ENCODE measurements around the gene COL9A3. TPM values are rescaled to one million over a fixed set of nuclear protein-coding genes. Genes with fewer than 3 reads are reported as not detected.

COL9A3 gene
- total RNA-seq, 1 experiment from 2014 or later: 136 TPM

- H3K9me3 Mint-ChIP-seq: no peaks in the 10 kb centered on the region
- no peak overlapping the region for H3K27ac Mint-ChIP-seq
- H3K27me3 Mint-ChIP-seq (ENCODE audit: low read depth): no peaks in the 10 kb centered on the region
- CTCF ChIA-PET: no interaction called here
- POLR2A ChIA-PET: no interaction called here
- ATAC-seq: no peak
- DNase-seq (ENCODE audit: low spot score): no peak
- TF ChIP-seq IRF2 (CRISPR knock-in tag; IDR thresholded peaks at IDR 0.05; ENCODE audit: borderline replicate concordance, low read depth) (no peak), ZMAT4 (CRISPR knock-in tag; IDR thresholded peaks at IDR 0.05) (no peak), ZNF232 (CRISPR knock-in tag; IDR thresholded peaks at IDR 0.05) (no peak), SMAD4 (CRISPR knock-in tag; IDR thresholded peaks at IDR 0.05) (no peak), ATF6 (CRISPR knock-in tag; IDR thresholded peaks at IDR 0.05) (no peak), GRHL2 (CRISPR knock-in tag; IDR thresholded peaks at IDR 0.05; ENCODE audit: insufficient replicate concordance, severe bottlenecking) (no peak), JUN (CRISPR knock-in tag; IDR thresholded peaks at IDR 0.05) (no peak), MLX (CRISPR knock-in tag; IDR thresholded peaks at IDR 0.05) (no peak), ZSCAN18 (CRISPR knock-in tag; IDR thresholded peaks at IDR 0.05) (no peak), ATF1 (CRISPR knock-in tag; IDR thresholded peaks at IDR 0.05) (no peak), AR (CRISPR knock-in tag; IDR thresholded peaks at IDR 0.05) (no peak), ZNF263 (CRISPR knock-in tag; IDR thresholded peaks at IDR 0.05; ENCODE audit: low read depth) (no peak), NR1H2 (CRISPR knock-in tag; IDR thresholded peaks at IDR 0.05) (no peak), SMAD3 (CRISPR knock-in tag; IDR thresholded peaks at IDR 0.05; ENCODE audit: borderline replicate concordance) (no peak), AFF4 (CRISPR knock-in tag; IDR thresholded peaks at IDR 0.05; ENCODE audit: borderline replicate concordance) (no peak)
- TF ChIP-seq, protein P1, sequence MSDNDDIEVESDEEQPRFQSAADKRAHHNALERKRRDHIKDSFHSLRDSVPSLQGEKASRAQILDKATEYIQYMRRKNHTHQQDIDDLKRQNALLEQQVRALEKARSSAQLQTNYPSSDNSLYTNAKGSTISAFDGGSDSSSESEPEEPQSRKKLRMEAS (CRISPR knock-in tag; IDR thresholded peaks at IDR 0.05): no peak
- TF ChIP-seq, protein P2, sequence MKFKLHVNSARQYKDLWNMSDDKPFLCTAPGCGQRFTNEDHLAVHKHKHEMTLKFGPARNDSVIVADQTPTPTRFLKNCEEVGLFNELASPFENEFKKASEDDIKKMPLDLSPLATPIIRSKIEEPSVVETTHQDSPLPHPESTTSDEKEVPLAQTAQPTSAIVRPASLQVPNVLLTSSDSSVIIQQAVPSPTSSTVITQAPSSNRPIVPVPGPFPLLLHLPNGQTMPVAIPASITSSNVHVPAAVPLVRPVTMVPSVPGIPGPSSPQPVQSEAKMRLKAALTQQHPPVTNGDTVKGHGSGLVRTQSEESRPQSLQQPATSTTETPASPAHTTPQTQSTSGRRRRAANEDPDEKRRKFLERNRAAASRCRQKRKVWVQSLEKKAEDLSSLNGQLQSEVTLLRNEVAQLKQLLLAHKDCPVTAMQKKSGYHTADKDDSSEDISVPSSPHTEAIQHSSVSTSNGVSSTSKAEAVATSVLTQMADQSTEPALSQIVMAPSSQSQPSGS (CRISPR knock-in tag; IDR thresholded peaks at IDR 0.05; ENCODE audit: borderline replicate concordance, low read depth): no peak
- TF ChIP-seq, protein P3, sequence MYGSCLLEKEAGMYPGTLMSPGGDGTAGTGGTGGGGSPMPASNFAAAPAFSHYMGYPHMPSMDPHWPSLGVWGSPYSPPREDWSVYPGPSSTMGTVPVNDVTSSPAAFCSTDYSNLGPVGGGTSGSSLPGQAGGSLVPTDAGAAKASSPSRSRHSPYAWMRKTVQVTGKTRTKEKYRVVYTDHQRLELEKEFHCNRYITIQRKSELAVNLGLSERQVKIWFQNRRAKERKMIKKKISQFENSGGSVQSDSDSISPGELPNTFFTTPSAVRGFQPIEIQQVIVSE (CRISPR knock-in tag; IDR thresholded peaks at IDR 0.05; ENCODE audit: borderline replicate concordance): no peak
- TF ChIP-seq, protein P4, sequence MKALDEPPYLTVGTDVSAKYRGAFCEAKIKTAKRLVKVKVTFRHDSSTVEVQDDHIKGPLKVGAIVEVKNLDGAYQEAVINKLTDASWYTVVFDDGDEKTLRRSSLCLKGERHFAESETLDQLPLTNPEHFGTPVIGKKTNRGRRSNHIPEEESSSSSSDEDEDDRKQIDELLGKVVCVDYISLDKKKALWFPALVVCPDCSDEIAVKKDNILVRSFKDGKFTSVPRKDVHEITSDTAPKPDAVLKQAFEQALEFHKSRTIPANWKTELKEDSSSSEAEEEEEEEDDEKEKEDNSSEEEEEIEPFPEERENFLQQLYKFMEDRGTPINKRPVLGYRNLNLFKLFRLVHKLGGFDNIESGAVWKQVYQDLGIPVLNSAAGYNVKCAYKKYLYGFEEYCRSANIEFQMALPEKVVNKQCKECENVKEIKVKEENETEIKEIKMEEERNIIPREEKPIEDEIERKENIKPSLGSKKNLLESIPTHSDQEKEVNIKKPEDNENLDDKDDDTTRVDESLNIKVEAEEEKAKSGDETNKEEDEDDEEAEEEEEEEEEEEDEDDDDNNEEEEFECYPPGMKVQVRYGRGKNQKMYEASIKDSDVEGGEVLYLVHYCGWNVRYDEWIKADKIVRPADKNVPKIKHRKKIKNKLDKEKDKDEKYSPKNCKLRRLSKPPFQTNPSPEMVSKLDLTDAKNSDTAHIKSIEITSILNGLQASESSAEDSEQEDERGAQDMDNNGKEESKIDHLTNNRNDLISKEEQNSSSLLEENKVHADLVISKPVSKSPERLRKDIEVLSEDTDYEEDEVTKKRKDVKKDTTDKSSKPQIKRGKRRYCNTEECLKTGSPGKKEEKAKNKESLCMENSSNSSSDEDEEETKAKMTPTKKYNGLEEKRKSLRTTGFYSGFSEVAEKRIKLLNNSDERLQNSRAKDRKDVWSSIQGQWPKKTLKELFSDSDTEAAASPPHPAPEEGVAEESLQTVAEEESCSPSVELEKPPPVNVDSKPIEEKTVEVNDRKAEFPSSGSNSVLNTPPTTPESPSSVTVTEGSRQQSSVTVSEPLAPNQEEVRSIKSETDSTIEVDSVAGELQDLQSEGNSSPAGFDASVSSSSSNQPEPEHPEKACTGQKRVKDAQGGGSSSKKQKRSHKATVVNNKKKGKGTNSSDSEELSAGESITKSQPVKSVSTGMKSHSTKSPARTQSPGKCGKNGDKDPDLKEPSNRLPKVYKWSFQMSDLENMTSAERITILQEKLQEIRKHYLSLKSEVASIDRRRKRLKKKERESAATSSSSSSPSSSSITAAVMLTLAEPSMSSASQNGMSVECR (CRISPR knock-in tag; IDR thresholded peaks at IDR 0.05; ENCODE audit: borderline replicate concordance): no peak
- peaks cover 46% of the 10 kb centered on the region for H3K36me3 Mint-ChIP-seq
- H3K4me1 Mint-ChIP-seq: peaks cover 14% of the 10 kb centered on the region
- H3K4me3 Mint-ChIP-seq: no peak overlapping the region
Observed at GRCh38 chr20:62855120-62855519, 38.3 kb downstream of the COL9A3 start.

Measured in WTC11 (cell line).